Esophagus squamous epithelium (tissue), 4 donors: Measurements from ENCODE around the gene WDR37.

ENCODE experiments used
- CTCF ChIP-seq, 6 experiments: fragments of 450-650 bp in 4 of 6; fragments of 200-600 bp in 2 of 6; sonication (generic) in 2 of 6; IDR thresholded peaks; one replicate each; pipeline ENCODE4 v1.5.1; 2016 to 2019; ENCODE audit warnings: antibody characterized with exemption in 6 of 6, mild to moderate bottlenecking in 4 of 6, moderate library complexity in 4 of 6
- POLR2A ChIP-seq, 4 donors: fragments of 450-650 bp; IDR thresholded peaks; one replicate each; pipeline ENCODE4 v1.6.1; 2017; ENCODE audit warnings: antibody characterized with exemption in 4 of 4, mild to moderate bottlenecking in 4 of 4, moderate library complexity in 3 of 4

GRCh38 chr10:1100691-1101368 is 44.6 kb downstream of the WDR37 start:
- TF ChIP-seq CTCF (IDR thresholded peaks at IDR 0.05) (no peak), POLR2A (IDR thresholded peaks at IDR 0.05) (no peak)
